ENCODE results near the gene COPZ2.
"Not testable (repeated sequence)": the region's sequence is repeated elsewhere in the genome, so short reads cannot be mapped to it uniquely, and the experiment has no call there.

The COPZ2 gene

GRCh38 chr17:48022901-48023300 lies 14.7 kb downstream of the COPZ2 start:
- H3K4me3 ChIP-seq (ENCODE audit: low read length): no peak overlapping the region

DNA sequence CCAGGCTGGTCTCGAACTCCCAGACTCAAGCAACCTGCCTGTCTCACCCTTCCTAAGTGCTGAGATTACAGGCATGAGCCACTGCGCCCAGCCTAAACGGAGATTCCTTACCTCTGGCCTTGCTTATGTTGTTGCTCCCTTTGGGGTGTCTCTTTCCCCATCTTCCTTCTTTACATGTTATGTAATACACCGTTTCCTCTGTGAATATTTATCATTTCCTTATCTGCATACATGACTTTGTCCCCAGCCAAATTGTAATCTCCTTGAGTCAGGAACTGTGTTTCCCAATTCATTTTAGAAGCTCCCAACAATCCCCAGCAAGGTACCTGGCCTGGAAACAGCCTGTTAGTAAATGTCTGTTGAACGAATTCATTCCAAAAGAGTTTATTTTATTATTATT lies 15.7 kb downstream of the COPZ2 start:
- Histone ChIP-seq H3K27me3 (ENCODE audit: insufficient read depth, low read length) (no peaks in the 10 kb centered on the region), H3K36me3 (ENCODE audit: insufficient read depth, low read length) (no peaks in the 10 kb centered on the region), H2AFZ (ENCODE audit: low read depth, low read length) (no peak overlapping the region), H3K4me1 (ENCODE audit: insufficient read depth, low read length) (peaks cover 36% of the 10 kb centered on the region), H3K9me3 (ENCODE audit: low read length) (no peaks in the 10 kb centered on the region), H3K4me3 (ENCODE audit: low read length) (no peak overlapping the region)

More at GRCh38 chr17:48022901-48023300, 14.7 kb downstream of the COPZ2 start:
- H3K27me3 ChIP-seq (ENCODE audit: insufficient read depth, low read length): no peaks in the 10 kb centered on the region
- H3K9me3 ChIP-seq (ENCODE audit: low read length): no peaks in the 10 kb centered on the region
- H2AFZ ChIP-seq (ENCODE audit: low read depth, low read length): no peak overlapping the region
- H3K36me3 ChIP-seq (ENCODE audit: insufficient read depth, low read length): no peaks in the 10 kb centered on the region
- H3K4me1 ChIP-seq (ENCODE audit: insufficient read depth, low read length): peaks cover 37% of the 10 kb centered on the region

GRCh38 chr17:48017817-48018158 lies 19.8 kb downstream of the COPZ2 start:
- H2AFZ ChIP-seq (ENCODE audit: low read depth, low read length); H3K36me3 ChIP-seq (ENCODE audit: insufficient read depth, low read length); H3K27me3 ChIP-seq (ENCODE audit: insufficient read depth, low read length); H3K9me3 ChIP-seq (ENCODE audit: low read length); H3K4me3 ChIP-seq (ENCODE audit: low read length): not testable (repeated sequence)
- H3K4me1 ChIP-seq (ENCODE audit: insufficient read depth, low read length): peaks cover 40% of the 10 kb centered on the region

DNA sequence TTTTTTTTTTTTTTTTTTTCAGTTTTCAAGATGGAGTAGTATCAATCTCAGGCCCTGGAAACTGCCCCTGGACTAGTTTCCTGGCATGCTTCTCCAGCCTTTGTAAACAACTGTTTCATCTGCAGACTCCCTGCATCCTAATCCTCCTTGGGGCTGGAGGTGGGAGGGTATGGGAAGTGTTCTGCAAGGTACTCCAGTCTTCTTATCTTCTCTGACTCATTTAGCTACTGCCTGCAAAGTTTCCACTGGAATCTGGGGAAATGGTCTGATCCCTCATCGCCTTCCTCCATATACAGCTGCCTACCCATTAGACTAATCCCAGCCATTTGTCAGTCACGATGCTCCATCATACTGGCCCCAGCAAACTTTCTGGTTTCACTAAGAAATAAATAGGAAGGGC lies 21.5 kb downstream of the COPZ2 start:
- H3K4me1 ChIP-seq (ENCODE audit: insufficient read depth, low read length): peaks cover 51% of the 10 kb centered on the region
- H3K9me3 ChIP-seq (ENCODE audit: low read length): no peaks in the 10 kb centered on the region
- H3K4me3 ChIP-seq (ENCODE audit: low read length): no peak overlapping the region
- no peaks in the 10 kb centered on the region for H3K36me3 ChIP-seq (ENCODE audit: insufficient read depth, low read length)
- H2AFZ ChIP-seq (ENCODE audit: low read depth, low read length): no peak overlapping the region
- H3K27me3 ChIP-seq (ENCODE audit: insufficient read depth, low read length): no peaks in the 10 kb centered on the region

DNA sequence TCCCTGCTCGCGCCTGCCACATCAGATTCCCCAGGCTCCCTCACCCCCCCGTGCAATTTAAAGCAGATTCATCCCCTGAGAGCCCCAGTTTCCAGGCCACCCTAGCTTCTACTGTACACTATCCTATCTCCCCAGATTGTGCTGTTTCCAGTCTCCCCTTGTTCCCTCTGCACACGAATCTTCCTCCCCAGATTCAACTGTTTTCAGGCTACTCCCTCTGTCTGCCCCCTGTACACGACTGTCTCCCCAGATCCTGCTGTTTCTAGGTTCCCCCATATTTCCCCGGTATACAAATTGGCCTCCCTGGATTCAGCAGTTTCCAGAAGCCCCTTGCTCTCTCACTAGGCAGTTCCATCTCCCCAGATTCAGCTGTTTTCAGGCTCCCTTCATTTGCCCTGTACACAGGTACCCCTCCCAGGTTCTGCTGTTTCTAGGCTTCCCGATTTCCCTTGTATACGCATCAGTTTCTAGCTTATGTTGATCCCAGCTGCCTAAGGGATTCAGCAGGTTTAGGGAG lies 22.9 kb downstream of the COPZ2 start:
- Histone ChIP-seq H2AFZ (ENCODE audit: low read depth, low read length) (no peak overlapping the region), H3K27me3 (ENCODE audit: insufficient read depth, low read length) (no peaks in the 10 kb centered on the region), H3K4me1 (ENCODE audit: insufficient read depth, low read length) (peaks cover 54% of the 10 kb centered on the region), H3K9me3 (ENCODE audit: low read length) (no peaks in the 10 kb centered on the region), H3K4me3 (ENCODE audit: low read length) (peak overlapping the region; percentile 48), H3K36me3 (ENCODE audit: insufficient read depth, low read length) (no peaks in the 10 kb centered on the region)

DNA sequence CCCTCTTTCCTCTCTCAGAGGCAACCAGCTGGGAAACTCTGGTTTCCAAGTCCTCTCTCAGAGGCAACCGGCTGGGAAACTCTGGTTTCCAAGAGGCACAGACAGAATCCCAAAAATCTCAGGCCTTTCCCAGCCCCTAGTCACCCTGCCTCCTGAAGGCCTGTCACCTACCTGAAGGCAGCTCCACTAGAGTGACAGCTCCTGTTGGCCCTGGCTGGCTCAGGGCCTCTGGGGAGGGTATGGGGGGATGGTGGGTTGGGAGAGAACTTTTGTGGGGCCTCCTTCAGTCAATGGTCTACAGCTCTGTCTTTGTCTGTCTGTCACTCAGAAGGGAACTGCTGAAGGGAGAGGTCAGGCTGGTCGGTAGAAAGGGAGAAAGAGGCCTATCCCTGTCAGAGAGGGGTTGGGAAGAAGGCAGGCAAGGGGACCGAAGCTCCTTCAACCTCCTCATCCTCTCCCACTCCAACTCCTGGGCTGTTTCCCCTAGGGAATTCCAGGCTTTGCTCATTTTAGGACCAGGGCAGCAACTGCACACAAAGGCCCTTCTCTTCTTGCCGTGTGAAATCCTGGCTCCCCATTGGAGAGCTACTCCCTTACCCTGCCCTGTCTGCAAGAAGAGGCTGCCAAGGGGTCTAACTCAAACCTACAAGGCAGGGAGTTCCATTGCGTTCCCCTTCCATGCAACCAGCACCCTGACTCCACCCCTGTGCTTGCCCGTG lies 23.6 kb downstream of the COPZ2 start:
- peaks cover 54% of the 10 kb centered on the region for H3K4me1 ChIP-seq (ENCODE audit: insufficient read depth, low read length)
- H2AFZ ChIP-seq (ENCODE audit: low read depth, low read length): no peak overlapping the region
- H3K27me3 ChIP-seq (ENCODE audit: insufficient read depth, low read length): no peaks in the 10 kb centered on the region
- H3K9me3 ChIP-seq (ENCODE audit: low read length): no peaks in the 10 kb centered on the region
- H3K4me3 ChIP-seq (ENCODE audit: low read length): peak overlapping the region; percentile 48
- no peaks in the 10 kb centered on the region for H3K36me3 ChIP-seq (ENCODE audit: insufficient read depth, low read length)

DNA sequence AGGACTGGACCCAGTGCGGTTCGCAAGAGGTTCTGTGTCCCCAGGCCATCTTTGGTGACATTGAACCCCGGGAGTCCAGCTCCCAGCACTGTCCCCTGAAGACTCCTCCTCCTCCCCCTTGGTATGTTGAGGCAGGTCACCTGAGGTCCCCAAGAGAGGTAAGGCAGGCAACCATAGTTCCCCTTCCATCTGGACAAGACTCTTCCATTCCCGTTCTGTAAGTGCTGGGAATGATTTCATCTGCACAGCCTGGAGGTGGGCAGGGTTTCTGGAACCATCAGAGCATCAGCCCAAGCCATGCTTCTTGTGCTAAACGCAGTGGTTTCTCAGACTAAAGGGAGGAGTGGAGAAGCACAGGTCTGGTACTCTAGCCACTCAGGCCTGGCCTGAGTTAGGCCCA lies 24.9 kb downstream of the COPZ2 start:
- Histone ChIP-seq H3K9me3 (ENCODE audit: low read length) (no peaks in the 10 kb centered on the region), H2AFZ (ENCODE audit: low read depth, low read length) (no peak overlapping the region), H3K4me3 (ENCODE audit: low read length) (peak overlapping the region; percentile 48), H3K27me3 (ENCODE audit: insufficient read depth, low read length) (no peaks in the 10 kb centered on the region), H3K36me3 (ENCODE audit: insufficient read depth, low read length) (no peaks in the 10 kb centered on the region), H3K4me1 (ENCODE audit: insufficient read depth, low read length) (peaks cover 52% of the 10 kb centered on the region)

GRCh38 chr17:48012151-48012520 lies 25.5 kb downstream of the COPZ2 start:
- Histone ChIP-seq H3K4me3 (ENCODE audit: low read length) (peak overlapping the region; percentile 48), H3K36me3 (ENCODE audit: insufficient read depth, low read length) (no peaks in the 10 kb centered on the region), H3K27me3 (ENCODE audit: insufficient read depth, low read length) (no peaks in the 10 kb centered on the region), H3K4me1 (ENCODE audit: insufficient read depth, low read length) (peaks cover 56% of the 10 kb centered on the region), H3K9me3 (ENCODE audit: low read length) (no peaks in the 10 kb centered on the region), H2AFZ (ENCODE audit: low read depth, low read length) (no peak overlapping the region)

- H3K9me3 ChIP-seq (ENCODE audit: low read length): no peaks in the 10 kb centered on the region
- H3K27me3 ChIP-seq (ENCODE audit: insufficient read depth, low read length): no peaks in the 10 kb centered on the region
- H2AFZ ChIP-seq (ENCODE audit: low read depth, low read length): peak overlapping the region; percentile 10
- peaks cover 61% of the 10 kb centered on the region for H3K4me1 ChIP-seq (ENCODE audit: insufficient read depth, low read length)
- H3K4me3 ChIP-seq (ENCODE audit: low read length): peak overlapping the region; percentile 40
- no peaks in the 10 kb centered on the region for H3K36me3 ChIP-seq (ENCODE audit: insufficient read depth, low read length)
Measured at GRCh38 chr17:48011405-48012150, 26.0 kb downstream of the COPZ2 start.

DNA sequence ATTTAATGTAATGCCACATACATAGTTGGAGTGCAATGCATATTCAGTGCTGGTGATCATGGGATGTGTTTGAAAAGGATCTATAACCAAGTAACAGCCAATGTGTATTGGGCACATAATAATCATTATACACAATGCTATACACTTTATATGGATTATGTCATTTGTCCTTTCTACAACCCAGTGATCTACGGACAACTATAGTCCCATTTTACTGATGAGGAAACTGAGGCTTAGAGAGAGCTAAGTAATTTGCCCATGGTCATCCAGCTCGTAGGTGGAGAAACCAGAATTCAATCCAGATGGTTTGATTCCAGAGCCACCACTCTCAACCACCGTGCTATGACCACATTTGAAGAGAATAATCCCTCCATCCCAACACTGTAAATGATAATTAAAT lies 27.4 kb downstream of the COPZ2 start:
- Histone ChIP-seq H2AFZ (ENCODE audit: low read depth, low read length) (no peak overlapping the region), H3K36me3 (ENCODE audit: insufficient read depth, low read length) (no peaks in the 10 kb centered on the region), H3K27me3 (ENCODE audit: insufficient read depth, low read length) (no peaks in the 10 kb centered on the region), H3K4me3 (ENCODE audit: low read length) (no peak overlapping the region), H3K4me1 (ENCODE audit: insufficient read depth, low read length) (peaks cover 61% of the 10 kb centered on the region), H3K9me3 (ENCODE audit: low read length) (no peaks in the 10 kb centered on the region)

- no peaks in the 10 kb centered on the region for H3K27me3 ChIP-seq (ENCODE audit: insufficient read depth, low read length)
- H2AFZ ChIP-seq (ENCODE audit: low read depth, low read length): no peak overlapping the region
- no peak overlapping the region for H3K4me3 ChIP-seq (ENCODE audit: low read length)
- peaks cover 63% of the 10 kb centered on the region for H3K4me1 ChIP-seq (ENCODE audit: insufficient read depth, low read length)
- no peaks in the 10 kb centered on the region for H3K36me3 ChIP-seq (ENCODE audit: insufficient read depth, low read length)
- H3K9me3 ChIP-seq (ENCODE audit: low read length): no peaks in the 10 kb centered on the region
Measured at GRCh38 chr17:48006936-48007709, 30.5 kb downstream of the COPZ2 start.

GRCh38 chr17:48004983-48005382 lies 32.6 kb downstream of the COPZ2 start:
- Histone ChIP-seq H3K9me3 (ENCODE audit: low read length) (no peaks in the 10 kb centered on the region), H3K4me1 (ENCODE audit: insufficient read depth, low read length) (peaks cover 66% of the 10 kb centered on the region), H3K36me3 (ENCODE audit: insufficient read depth, low read length) (no peaks in the 10 kb centered on the region), H3K27me3 (ENCODE audit: insufficient read depth, low read length) (no peaks in the 10 kb centered on the region), H2AFZ (ENCODE audit: low read depth, low read length) (no peak overlapping the region), H3K4me3 (ENCODE audit: low read length) (no peak overlapping the region)

All from neuron (in vitro differentiated cells).